NCI-H2107 treated with DMSO at 0.1 percent for 48 hours (cell line): ENCODE measurements around the gene CLPSL1.
A peak's percentile ranks its signal among the peaks of the same experiment; 100 is the strongest.
"Not testable (repeated sequence)": the region's sequence is repeated elsewhere in the genome, so short reads cannot be mapped to it uniquely, and the experiment has no call there.

Experiments
- DNase-seq: peaks from one replicate; lab custom pipeline; 2025; ENCODE audit not compliant: unreplicated experiment; lab: John Stamatoyannopoulos, UW

CLPSL1 gene

GRCh38 chr6:35780719-35781118 lies at the start of gene CLPSL1:
TSS of gene CLPSL1 (plus strand) at chr6:35781019. CDS start at chr6:35781111, 92 bp downstream.
- no peak for DNase-seq

GRCh38 chr6:35731414-35731735 lies 49.4 kb upstream of the CLPSL1 start:
- DNase-seq: peak; percentile 34

- peak; percentile 2 for DNase-seq
These were observed 48.9 kb upstream of the CLPSL1 start for GRCh38 chr6:35731736-35732532.

GRCh38 chr6:35733633-35734032 lies 47.2 kb upstream of the CLPSL1 start:
- DNase-seq: no peak

- not testable (repeated sequence) for DNase-seq
These were observed 46.5 kb upstream of the CLPSL1 start for GRCh38 chr6:35734319-35734718.

GRCh38 chr6:35735452-35735851 lies 45.4 kb upstream of the CLPSL1 start:
- no peak for DNase-seq

GRCh38 chr6:35736253-35736894 lies 44.4 kb upstream of the CLPSL1 start:
- DNase-seq: peak; percentile 12

GRCh38 chr6:35736982-35737412 lies 43.8 kb upstream of the CLPSL1 start, which contains the start of gene ARMC12:
TSS of gene ARMC12 (plus strand) at chr6:35737032. CDS start at chr6:35737109, 77 bp downstream.
- DNase-seq: no peak

GRCh38 chr6:35737413-35738211 lies 43.2 kb upstream of the CLPSL1 start:
- peak; percentile 49 for DNase-seq

GRCh38 chr6:35739645-35740524 lies 40.9 kb upstream of the CLPSL1 start:
- DNase-seq: no peak

- no peak for DNase-seq
These were observed 38.0 kb upstream of the CLPSL1 start for GRCh38 chr6:35742842-35743241.

GRCh38 chr6:35745509-35745908 lies 35.3 kb upstream of the CLPSL1 start:
- DNase-seq: no peak

GRCh38 chr6:35746516-35746915 lies 34.3 kb upstream of the CLPSL1 start:
- no peak for DNase-seq

GRCh38 chr6:35747877-35748276 lies 32.9 kb upstream of the CLPSL1 start:
- no peak for DNase-seq

- no peak for DNase-seq
These were observed 30.3 kb upstream of the CLPSL1 start for GRCh38 chr6:35750557-35750956.

- no peak for DNase-seq
These were observed 29.2 kb upstream of the CLPSL1 start for GRCh38 chr6:35751594-35751993.

GRCh38 chr6:35752330-35752729 lies 28.5 kb upstream of the CLPSL1 start:
- no peak for DNase-seq

- DNase-seq: peak; percentile 32
These were observed 26.2 kb upstream of the CLPSL1 start for GRCh38 chr6:35754452-35755277.

GRCh38 chr6:35755278-35755924 lies 25.4 kb upstream of the CLPSL1 start:
- no peak for DNase-seq
